ENCODE data around the gene TANC1. TPM values are rescaled to one million over a fixed set of nuclear protein-coding genes. Genes with fewer than 3 reads are reported as not detected.

TANC1 gene
- total and polyA plus RNA-seq, 2 experiments from 2014 or later = 2.8 to 9.5 TPM

DNA sequence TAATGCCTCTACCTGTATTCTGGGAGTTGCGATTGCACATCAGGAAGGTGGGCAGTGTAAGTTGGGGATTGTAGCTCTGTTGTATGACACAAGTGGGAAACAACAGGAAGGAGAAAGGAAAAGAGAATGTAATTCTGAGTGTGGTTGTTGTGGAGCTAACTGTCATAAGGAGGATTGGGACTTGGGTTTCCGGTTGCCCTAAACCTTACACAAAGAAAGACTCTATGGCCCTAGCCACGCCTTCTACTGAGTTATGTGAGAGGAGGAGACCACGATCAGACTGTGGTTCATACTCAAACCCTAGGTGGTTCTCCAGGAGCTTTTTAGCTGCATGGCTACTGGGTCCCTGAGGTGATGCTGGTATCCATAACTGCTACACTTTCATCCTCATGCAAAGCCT, 86.5 kb downstream of the TANC1 start:
- no peaks in the 10 kb centered on the region for H3K9me3 Mint-ChIP-seq
- H3K27ac Mint-ChIP-seq = no peak overlapping the region
- Histone ChIP-seq H3K9me2 (ENCODE audit: insufficient read depth) (no peaks in the 10 kb centered on the region), H3K79me2 (replicated peaks; ENCODE audit: insufficient read depth) (no peaks in the 10 kb centered on the region), H2AFZ (no peak overlapping the region), H3K36me3 (ENCODE audit: insufficient read depth) (no peaks in the 10 kb centered on the region), H3K4me3 (no peak overlapping the region), H4K20me1 (replicated peaks; ENCODE audit: insufficient read depth) (no peaks in the 10 kb centered on the region), H3F3A (replicated peaks; ENCODE audit: low read depth) (no peaks in the 10 kb centered on the region), H3K27ac (ENCODE audit: low read depth) (no peak overlapping the region), H3K27me3 (ENCODE audit: insufficient read depth) (no peaks in the 10 kb centered on the region), H3K4me2 (no peak overlapping the region), H3K4me1 (ENCODE audit: insufficient read depth) (peaks cover 4% of the 10 kb centered on the region; the same call in 1 of the 2 replicates)
- DNase-seq (ENCODE audit: low spot score) = no peak
- H3K4me3 Mint-ChIP-seq = no peak overlapping the region
- H3K4me1 Mint-ChIP-seq = peaks cover 2% of the 10 kb centered on the region; the same call in 2 of the 3 replicates
- no peaks in the 10 kb centered on the region for H3K36me3 Mint-ChIP-seq (ENCODE audit: low read depth)
- H3K27me3 Mint-ChIP-seq (ENCODE audit: insufficient read depth, low read depth, poor library complexity) = no peaks in the 10 kb centered on the region
- ATAC-seq = no peak; the same call in 2 of the 3 replicates
- TF ChIP-seq NANOG (IDR thresholded peaks at IDR 0.05; ENCODE audit: borderline replicate concordance) (no peak), CREB1 (CRISPR knock-in tag; IDR thresholded peaks at IDR 0.05; ENCODE audit: low read depth) (no peak), EZH2 (IDR thresholded peaks at IDR 0.05; ENCODE audit: low read depth, unreplicated experiment) (no peak), EZH2phosphoT487 (IDR thresholded peaks at IDR 0.05; ENCODE audit: unreplicated experiment) (no peak), JUNB (IDR thresholded peaks at IDR 0.05; ENCODE audit: unreplicated experiment) (no peak), ZNF114 (CRISPR knock-in tag; IDR thresholded peaks at IDR 0.05) (no peak), POLR2AphosphoS5 (IDR thresholded peaks at IDR 0.05; ENCODE audit: low read depth) (no peak), ZNF331 (CRISPR knock-in tag; IDR thresholded peaks at IDR 0.05; ENCODE audit: low read depth) (no peak), STAT1 (IDR thresholded peaks at IDR 0.05; ENCODE audit: unreplicated experiment) (no peak)
- TF ChIP-seq, protein P1, sequence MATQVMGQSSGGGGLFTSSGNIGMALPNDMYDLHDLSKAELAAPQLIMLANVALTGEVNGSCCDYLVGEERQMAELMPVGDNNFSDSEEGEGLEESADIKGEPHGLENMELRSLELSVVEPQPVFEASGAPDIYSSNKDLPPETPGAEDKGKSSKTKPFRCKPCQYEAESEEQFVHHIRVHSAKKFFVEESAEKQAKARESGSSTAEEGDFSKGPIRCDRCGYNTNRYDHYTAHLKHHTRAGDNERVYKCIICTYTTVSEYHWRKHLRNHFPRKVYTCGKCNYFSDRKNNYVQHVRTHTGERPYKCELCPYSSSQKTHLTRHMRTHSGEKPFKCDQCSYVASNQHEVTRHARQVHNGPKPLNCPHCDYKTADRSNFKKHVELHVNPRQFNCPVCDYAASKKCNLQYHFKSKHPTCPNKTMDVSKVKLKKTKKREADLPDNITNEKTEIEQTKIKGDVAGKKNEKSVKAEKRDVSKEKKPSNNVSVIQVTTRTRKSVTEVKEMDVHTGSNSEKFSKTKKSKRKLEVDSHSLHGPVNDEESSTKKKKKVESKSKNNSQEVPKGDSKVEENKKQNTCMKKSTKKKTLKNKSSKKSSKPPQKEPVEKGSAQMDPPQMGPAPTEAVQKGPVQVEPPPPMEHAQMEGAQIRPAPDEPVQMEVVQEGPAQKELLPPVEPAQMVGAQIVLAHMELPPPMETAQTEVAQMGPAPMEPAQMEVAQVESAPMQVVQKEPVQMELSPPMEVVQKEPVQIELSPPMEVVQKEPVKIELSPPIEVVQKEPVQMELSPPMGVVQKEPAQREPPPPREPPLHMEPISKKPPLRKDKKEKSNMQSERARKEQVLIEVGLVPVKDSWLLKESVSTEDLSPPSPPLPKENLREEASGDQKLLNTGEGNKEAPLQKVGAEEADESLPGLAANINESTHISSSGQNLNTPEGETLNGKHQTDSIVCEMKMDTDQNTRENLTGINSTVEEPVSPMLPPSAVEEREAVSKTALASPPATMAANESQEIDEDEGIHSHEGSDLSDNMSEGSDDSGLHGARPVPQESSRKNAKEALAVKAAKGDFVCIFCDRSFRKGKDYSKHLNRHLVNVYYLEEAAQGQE (IDR thresholded peaks at IDR 0.05; ENCODE audit: unreplicated experiment) = no peak
- TF ChIP-seq, protein P2, sequence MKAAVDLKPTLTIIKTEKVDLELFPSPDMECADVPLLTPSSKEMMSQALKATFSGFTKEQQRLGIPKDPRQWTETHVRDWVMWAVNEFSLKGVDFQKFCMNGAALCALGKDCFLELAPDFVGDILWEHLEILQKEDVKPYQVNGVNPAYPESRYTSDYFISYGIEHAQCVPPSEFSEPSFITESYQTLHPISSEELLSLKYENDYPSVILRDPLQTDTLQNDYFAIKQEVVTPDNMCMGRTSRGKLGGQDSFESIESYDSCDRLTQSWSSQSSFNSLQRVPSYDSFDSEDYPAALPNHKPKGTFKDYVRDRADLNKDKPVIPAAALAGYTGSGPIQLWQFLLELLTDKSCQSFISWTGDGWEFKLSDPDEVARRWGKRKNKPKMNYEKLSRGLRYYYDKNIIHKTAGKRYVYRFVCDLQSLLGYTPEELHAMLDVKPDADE (IDR thresholded peaks at IDR 0.05) = no peak
- TF ChIP-seq, protein P3, sequence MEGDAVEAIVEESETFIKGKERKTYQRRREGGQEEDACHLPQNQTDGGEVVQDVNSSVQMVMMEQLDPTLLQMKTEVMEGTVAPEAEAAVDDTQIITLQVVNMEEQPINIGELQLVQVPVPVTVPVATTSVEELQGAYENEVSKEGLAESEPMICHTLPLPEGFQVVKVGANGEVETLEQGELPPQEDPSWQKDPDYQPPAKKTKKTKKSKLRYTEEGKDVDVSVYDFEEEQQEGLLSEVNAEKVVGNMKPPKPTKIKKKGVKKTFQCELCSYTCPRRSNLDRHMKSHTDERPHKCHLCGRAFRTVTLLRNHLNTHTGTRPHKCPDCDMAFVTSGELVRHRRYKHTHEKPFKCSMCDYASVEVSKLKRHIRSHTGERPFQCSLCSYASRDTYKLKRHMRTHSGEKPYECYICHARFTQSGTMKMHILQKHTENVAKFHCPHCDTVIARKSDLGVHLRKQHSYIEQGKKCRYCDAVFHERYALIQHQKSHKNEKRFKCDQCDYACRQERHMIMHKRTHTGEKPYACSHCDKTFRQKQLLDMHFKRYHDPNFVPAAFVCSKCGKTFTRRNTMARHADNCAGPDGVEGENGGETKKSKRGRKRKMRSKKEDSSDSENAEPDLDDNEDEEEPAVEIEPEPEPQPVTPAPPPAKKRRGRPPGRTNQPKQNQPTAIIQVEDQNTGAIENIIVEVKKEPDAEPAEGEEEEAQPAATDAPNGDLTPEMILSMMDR (conservative IDR thresholded peaks at IDR 0.05; ENCODE audit: low read depth in 2 of 2) = no peak
- TF ChIP-seq, protein P4, sequence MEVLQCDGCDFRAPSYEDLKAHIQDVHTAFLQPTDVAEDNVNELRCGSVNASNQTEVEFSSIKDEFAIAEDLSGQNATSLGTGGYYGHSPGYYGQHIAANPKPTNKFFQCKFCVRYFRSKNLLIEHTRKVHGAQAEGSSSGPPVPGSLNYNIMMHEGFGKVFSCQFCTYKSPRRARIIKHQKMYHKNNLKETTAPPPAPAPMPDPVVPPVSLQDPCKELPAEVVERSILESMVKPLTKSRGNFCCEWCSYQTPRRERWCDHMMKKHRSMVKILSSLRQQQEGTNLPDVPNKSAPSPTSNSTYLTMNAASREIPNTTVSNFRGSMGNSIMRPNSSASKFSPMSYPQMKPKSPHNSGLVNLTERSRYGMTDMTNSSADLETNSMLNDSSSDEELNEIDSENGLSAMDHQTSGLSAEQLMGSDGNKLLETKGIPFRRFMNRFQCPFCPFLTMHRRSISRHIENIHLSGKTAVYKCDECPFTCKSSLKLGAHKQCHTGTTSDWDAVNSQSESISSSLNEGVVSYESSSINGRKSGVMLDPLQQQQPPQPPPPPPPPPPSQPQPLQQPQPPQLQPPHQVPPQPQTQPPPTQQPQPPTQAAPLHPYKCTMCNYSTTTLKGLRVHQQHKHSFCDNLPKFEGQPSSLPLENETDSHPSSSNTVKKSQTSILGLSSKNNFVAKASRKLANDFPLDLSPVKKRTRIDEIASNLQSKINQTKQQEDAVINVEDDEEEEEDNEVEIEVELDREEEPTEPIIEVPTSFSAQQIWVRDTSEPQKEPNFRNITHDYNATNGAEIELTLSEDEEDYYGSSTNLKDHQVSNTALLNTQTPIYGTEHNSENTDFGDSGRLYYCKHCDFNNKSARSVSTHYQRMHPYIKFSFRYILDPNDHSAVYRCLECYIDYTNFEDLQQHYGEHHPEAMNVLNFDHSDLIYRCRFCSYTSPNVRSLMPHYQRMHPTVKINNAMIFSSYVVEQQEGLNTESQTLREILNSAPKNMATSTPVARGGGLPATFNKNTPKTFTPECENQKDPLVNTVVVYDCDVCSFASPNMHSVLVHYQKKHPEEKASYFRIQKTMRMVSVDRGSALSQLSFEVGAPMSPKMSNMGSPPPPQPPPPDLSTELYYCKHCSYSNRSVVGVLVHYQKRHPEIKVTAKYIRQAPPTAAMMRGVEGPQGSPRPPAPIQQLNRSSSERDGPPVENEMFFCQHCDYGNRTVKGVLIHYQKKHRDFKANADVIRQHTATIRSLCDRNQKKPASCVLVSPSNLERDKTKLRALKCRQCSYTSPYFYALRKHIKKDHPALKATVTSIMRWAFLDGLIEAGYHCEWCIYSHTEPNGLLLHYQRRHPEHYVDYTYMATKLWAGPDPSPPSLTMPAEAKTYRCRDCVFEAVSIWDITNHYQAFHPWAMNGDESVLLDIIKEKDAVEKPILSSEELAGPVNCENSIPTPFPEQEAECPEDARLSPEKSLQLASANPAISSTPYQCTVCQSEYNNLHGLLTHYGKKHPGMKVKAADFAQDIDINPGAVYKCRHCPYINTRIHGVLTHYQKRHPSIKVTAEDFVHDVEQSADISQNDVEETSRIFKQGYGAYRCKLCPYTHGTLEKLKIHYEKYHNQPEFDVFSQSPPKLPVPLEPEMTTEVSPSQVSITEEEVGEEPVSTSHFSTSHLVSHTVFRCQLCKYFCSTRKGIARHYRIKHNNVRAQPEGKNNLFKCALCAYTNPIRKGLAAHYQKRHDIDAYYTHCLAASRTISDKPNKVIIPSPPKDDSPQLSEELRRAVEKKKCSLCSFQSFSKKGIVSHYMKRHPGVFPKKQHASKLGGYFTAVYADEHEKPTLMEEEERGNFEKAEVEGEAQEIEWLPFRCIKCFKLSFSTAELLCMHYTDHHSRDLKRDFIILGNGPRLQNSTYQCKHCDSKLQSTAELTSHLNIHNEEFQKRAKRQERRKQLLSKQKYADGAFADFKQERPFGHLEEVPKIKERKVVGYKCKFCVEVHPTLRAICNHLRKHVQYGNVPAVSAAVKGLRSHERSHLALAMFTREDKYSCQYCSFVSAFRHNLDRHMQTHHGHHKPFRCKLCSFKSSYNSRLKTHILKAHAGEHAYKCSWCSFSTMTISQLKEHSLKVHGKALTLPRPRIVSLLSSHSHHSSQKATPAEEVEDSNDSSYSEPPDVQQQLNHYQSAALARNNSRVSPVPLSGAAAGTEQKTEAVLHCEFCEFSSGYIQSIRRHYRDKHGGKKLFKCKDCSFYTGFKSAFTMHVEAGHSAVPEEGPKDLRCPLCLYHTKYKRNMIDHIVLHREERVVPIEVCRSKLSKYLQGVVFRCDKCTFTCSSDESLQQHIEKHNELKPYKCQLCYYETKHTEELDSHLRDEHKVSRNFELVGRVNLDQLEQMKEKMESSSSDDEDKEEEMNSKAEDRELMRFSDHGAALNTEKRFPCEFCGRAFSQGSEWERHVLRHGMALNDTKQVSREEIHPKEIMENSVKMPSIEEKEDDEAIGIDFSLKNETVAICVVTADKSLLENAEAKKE (CRISPR knock-in tag; IDR thresholded peaks at IDR 0.05) = no peak
